ENCODE results near the gene RAB3C.

Gene RAB3C

GRCh38 chr5:58737671-58738070, 154.8 kb downstream of the RAB3C start:
- DNase-seq = no peak

GRCh38 chr5:58738336-58738735, 155.5 kb downstream of the RAB3C start:
- DNase-seq = no peak

- DNase-seq = no peak
Measured at GRCh38 chr5:58739051-58739450, 156.2 kb downstream of the RAB3C start.

- DNase-seq = no peak
Measured at GRCh38 chr5:58740956-58741355, 158.1 kb downstream of the RAB3C start.

GRCh38 chr5:58745350-58745749, 162.5 kb downstream of the RAB3C start:
- no peak for DNase-seq

GRCh38 chr5:58746321-58746720, 163.4 kb downstream of the RAB3C start:
- no peak for DNase-seq

- DNase-seq = no peak
Measured at GRCh38 chr5:58750036-58750435, 167.2 kb downstream of the RAB3C start.

- no peak for DNase-seq
Measured at GRCh38 chr5:58751222-58751837, 168.5 kb downstream of the RAB3C start.

GRCh38 chr5:58752104-58752503, 169.2 kb downstream of the RAB3C start:
- DNase-seq = no peak

- no peak for DNase-seq
Measured at GRCh38 chr5:58753446-58753845, 170.6 kb downstream of the RAB3C start.

- no peak for DNase-seq
Measured at GRCh38 chr5:58754250-58754649, 171.4 kb downstream of the RAB3C start.

GRCh38 chr5:58755397-58755796, 172.5 kb downstream of the RAB3C start:
- DNase-seq = no peak

GRCh38 chr5:58759745-58760144, 176.9 kb downstream of the RAB3C start:
- no peak for DNase-seq

GRCh38 chr5:58760222-58760621, 177.3 kb downstream of the RAB3C start:
- DNase-seq = no peak

- no peak for DNase-seq
Measured at GRCh38 chr5:58761407-58761806, 178.5 kb downstream of the RAB3C start.

GRCh38 chr5:58763390-58763789, 180.5 kb downstream of the RAB3C start:
- no peak for DNase-seq

GRCh38 chr5:58764199-58764598, 181.3 kb downstream of the RAB3C start:
- DNase-seq = no peak

GRCh38 chr5:58765058-58765457, 182.2 kb downstream of the RAB3C start:
- DNase-seq = no peak

GRCh38 chr5:58767104-58767503, 184.2 kb downstream of the RAB3C start:
- DNase-seq = no peak

GRCh38 chr5:58770136-58770535, 187.3 kb downstream of the RAB3C start:
- no peak for DNase-seq

GRCh38 chr5:58771796-58772195, 188.9 kb downstream of the RAB3C start:
- no peak for DNase-seq

- no peak for DNase-seq
Measured at GRCh38 chr5:58773744-58774441, 191.0 kb downstream of the RAB3C start.

- no peak for DNase-seq
Measured at GRCh38 chr5:58774937-58775336, 192.1 kb downstream of the RAB3C start.

- DNase-seq = no peak
Measured at GRCh38 chr5:58775701-58776262, 192.9 kb downstream of the RAB3C start.

GRCh38 chr5:58776559-58776958, 193.7 kb downstream of the RAB3C start:
- DNase-seq = no peak
